HepG2 (cell line): ENCODE data around the gene KLB. TPM values are rescaled to one million over a fixed set of nuclear protein-coding genes. Genes with fewer than 3 reads are reported as not detected.

ENCODE experiments used
- GTF2F1 ChIP-seq: fragments of 150-350 bp; IDR thresholded peaks from 2 replicates; pipeline ENCODE4 v1.6.1; 2014; ENCODE audit warnings: low read length
- HNRNPLL ChIP-seq: fragments of 200-400 bp; formaldehyde crosslinking; IDR thresholded peaks from 2 replicates; pipeline ENCODE4 v1.6.1; 2017; ENCODE audit warnings: mild to moderate bottlenecking, low read depth, low read length; ENCODE audit not compliant: poor library complexity, severe bottlenecking
- JUN ChIP-seq: sonication (generic); formaldehyde crosslinking; IDR thresholded peaks from 2 replicates; pipeline ENCODE4 v1.4.0; 2020; ENCODE audit warnings: mild to moderate bottlenecking, missing genetic modification reagents
- KDM2A ChIP-seq: sonication (generic); formaldehyde crosslinking; IDR thresholded peaks from 2 replicates; pipeline ENCODE4 v1.4.0; 2020; ENCODE audit warnings: low read depth, missing genetic modification reagents, borderline replicate concordance
- KLF15 ChIP-seq: sonication (generic); formaldehyde crosslinking; IDR thresholded peaks from 2 replicates; pipeline ENCODE4 v1.8.1; 2023; ENCODE audit warnings: borderline replicate concordance, mild to moderate bottlenecking, inconsistent platforms, missing genetic modification reagents, mixed read lengths
- MIXL1 ChIP-seq: IDR thresholded peaks from 2 replicates; pipeline ENCODE4 v1.6.1; 2016
- NFE2 ChIP-seq: sonication (generic); formaldehyde crosslinking; IDR thresholded peaks from 2 replicates; pipeline ENCODE4 v1.4.0; 2020; ENCODE audit warnings: missing genetic modification reagents
- NFIC ChIP-seq: IDR thresholded peaks from 2 replicates; pipeline ENCODE4 v1.6.1; 2012; ENCODE audit warnings: mild to moderate bottlenecking, low read length, inconsistent platforms
- RFXANK ChIP-seq: IDR thresholded peaks from 2 replicates; pipeline ENCODE4 v1.6.1; 2016
- RFXAP ChIP-seq: sonication (generic); formaldehyde crosslinking; IDR thresholded peaks from 2 replicates; pipeline ENCODE4 v1.4.0; 2020; ENCODE audit warnings: missing genetic modification reagents, borderline replicate concordance
- TEAD3 ChIP-seq: optimal IDR thresholded peaks from 2 replicates; pipeline ENCODE3; 2016; ENCODE audit warnings: borderline replicate concordance
- WIZ ChIP-seq: sonication (generic); formaldehyde crosslinking; IDR thresholded peaks from 2 replicates; pipeline ENCODE4 v1.5.1; 2020; ENCODE audit warnings: mild to moderate bottlenecking, missing genetic modification reagents
- ZBTB1 ChIP-seq: sonication (generic); formaldehyde crosslinking; IDR thresholded peaks from 2 replicates; pipeline ENCODE4 v1.4.0; 2020; ENCODE audit warnings: missing genetic modification reagents, borderline replicate concordance
- ZMAT3 ChIP-seq: sonication (generic); formaldehyde crosslinking; conservative IDR thresholded peaks from 2 replicates; pipeline ENCODE4 v1.7.0; 2021; ENCODE audit warnings: missing genetic modification reagents
- ZNF292 ChIP-seq: sonication (generic); formaldehyde crosslinking; IDR thresholded peaks from 2 replicates; pipeline ENCODE4 v1.8.1; 2022; ENCODE audit warnings: mild to moderate bottlenecking, low read depth, missing genetic modification reagents, borderline replicate concordance
- ZNF576 ChIP-seq: sonication (generic); formaldehyde crosslinking; IDR thresholded peaks from 2 replicates; pipeline ENCODE4 v1.4.0; 2020; ENCODE audit warnings: mild to moderate bottlenecking, missing genetic modification reagents
- ZNF615 ChIP-seq: sonication (generic); formaldehyde crosslinking; IDR thresholded peaks from 2 replicates; pipeline ENCODE4 v1.5.0; 2020; ENCODE audit warnings: mild to moderate bottlenecking, missing genetic modification reagents, borderline replicate concordance
- ZNF703 ChIP-seq: sonication (generic); formaldehyde crosslinking; IDR thresholded peaks from 2 replicates; pipeline ENCODE4 v1.5.1; 2020; ENCODE audit warnings: missing genetic modification reagents, mild to moderate bottlenecking, moderate library complexity, borderline replicate concordance
- ZNF740 ChIP-seq: sonication (generic); formaldehyde crosslinking; IDR thresholded peaks from 2 replicates; pipeline ENCODE4 v1.4.0; 2020; ENCODE audit warnings: missing genetic modification reagents
- polyA plus RNA-seq, 8 experiments: library from polyadenylated mRNA; depleted of rRNA in 3 of 8; stranded (reverse) in 7 of 8; unstranded in 1 of 8; fragments of >200 nt; fragmentation: Illumina TruSeq in 4 of 8; extraction: Trizol in 4 of 8; gene quantifications; 2 replicates each; pipeline versions ENCODE4 v1.2.1 to v1.2.3, GENCODE V29; 2011 to 2016; ENCODE audit warnings: low read depth in 4 of 8, missing spikeins in 1 of 8, mixed read lengths in 1 of 8; ENCODE audit not compliant: insufficient read depth in 1 of 8
- total RNA-seq, 5 experiments: library from RNA; depleted of rRNA; stranded (reverse); fragments of >200 nt; fragmentation: Illumina TruSeq; extraction: Trizol; gene quantifications; 2 replicates each; pipeline ENCODE4 v1.2.3, GENCODE V29; 2016; ENCODE audit warnings: low read depth in 1 of 5
- TF ChIP-seq, protein P1 (sequence below): fragments of 450-650 bp; IDR thresholded peaks from 2 replicates; pipeline ENCODE4 v1.6.1; 2017; ENCODE audit warnings: mild to moderate bottlenecking
- TF ChIP-seq, protein P2 (sequence below): sonication (generic); formaldehyde crosslinking; IDR thresholded peaks from 2 replicates; pipeline ENCODE4 v1.5.1; 2020; ENCODE audit warnings: missing genetic modification reagents, mild to moderate bottlenecking, borderline replicate concordance
- TF ChIP-seq, protein P3 (sequence below): sonication (generic); formaldehyde crosslinking; IDR thresholded peaks from 2 replicates; pipeline ENCODE4 v1.4.0; 2020; ENCODE audit warnings: low read depth, missing genetic modification reagents
- TF ChIP-seq, protein P4 (sequence below), 2 experiments: fragments of 450-650 bp in 1 of 2; sonication (generic) in 1 of 2; formaldehyde crosslinking; IDR thresholded peaks; 2 replicates each; pipeline versions ENCODE4 v1.5.0 to v1.8.0; 2020 to 2022; ENCODE audit warnings: mild to moderate bottlenecking in 1 of 2, missing genetic modification reagents in 1 of 2

Gene KLB
- total and polyA plus RNA-seq, 2 of the 13 experiments (the other 11 are each of a cell fraction or from before 2014, with no cell fraction given), result 25.3 to 82.0 TPM

DNA sequence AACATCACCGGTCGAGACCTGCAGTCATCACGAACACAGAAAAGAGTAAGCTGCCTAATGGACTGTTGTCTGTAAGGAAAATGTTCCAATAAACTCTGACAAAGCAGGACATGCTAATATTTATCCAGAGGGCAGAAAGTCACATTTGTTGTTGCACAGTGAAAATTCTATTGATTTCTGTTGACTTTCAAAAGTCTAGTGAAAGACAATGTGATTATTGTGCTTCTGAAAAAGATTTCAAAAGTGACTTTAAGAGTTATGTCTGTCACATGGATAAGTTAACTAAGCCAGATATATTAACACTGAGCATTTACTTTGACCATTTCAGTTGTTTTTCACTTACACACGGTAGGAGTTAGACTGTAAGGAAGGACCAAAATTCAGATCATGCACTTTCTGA, 31.3 kb upstream of the KLB start (continued):
- TF ChIP-seq, protein P1, sequence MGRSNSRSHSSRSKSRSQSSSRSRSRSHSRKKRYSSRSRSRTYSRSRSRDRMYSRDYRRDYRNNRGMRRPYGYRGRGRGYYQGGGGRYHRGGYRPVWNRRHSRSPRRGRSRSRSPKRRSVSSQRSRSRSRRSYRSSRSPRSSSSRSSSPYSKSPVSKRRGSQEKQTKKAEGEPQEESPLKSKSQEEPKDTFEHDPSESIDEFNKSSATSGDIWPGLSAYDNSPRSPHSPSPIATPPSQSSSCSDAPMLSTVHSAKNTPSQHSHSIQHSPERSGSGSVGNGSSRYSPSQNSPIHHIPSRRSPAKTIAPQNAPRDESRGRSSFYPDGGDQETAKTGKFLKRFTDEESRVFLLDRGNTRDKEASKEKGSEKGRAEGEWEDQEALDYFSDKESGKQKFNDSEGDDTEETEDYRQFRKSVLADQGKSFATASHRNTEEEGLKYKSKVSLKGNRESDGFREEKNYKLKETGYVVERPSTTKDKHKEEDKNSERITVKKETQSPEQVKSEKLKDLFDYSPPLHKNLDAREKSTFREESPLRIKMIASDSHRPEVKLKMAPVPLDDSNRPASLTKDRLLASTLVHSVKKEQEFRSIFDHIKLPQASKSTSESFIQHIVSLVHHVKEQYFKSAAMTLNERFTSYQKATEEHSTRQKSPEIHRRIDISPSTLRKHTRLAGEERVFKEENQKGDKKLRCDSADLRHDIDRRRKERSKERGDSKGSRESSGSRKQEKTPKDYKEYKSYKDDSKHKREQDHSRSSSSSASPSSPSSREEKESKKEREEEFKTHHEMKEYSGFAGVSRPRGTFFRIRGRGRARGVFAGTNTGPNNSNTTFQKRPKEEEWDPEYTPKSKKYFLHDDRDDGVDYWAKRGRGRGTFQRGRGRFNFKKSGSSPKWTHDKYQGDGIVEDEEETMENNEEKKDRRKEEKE, result no peak
- TF ChIP-seq WIZ (no peak), RFXAP (CRISPR knock-in tag) (no peak), ZNF292 (CRISPR knock-in tag) (peak; percentile 72), KLF15 (no peak), TEAD3 (no peak), ZBTB1 (no peak), MIXL1 (peak; percentile 89), JUN (no peak), RFXANK (no peak), NFE2 (CRISPR knock-in tag) (no peak), NFIC (peak; percentile 75; the same call in 1 of the 2 replicates), HNRNPLL (no peak), ZNF615 (CRISPR knock-in tag) (no peak), ZNF740 (CRISPR knock-in tag) (no peak), ZNF703 (CRISPR knock-in tag) (no peak), GTF2F1 (no peak), ZMAT3 (CRISPR knock-in tag) (no peak), ZNF576 (no peak), KDM2A (CRISPR knock-in tag) (no peak)
- TF ChIP-seq, protein P2, sequence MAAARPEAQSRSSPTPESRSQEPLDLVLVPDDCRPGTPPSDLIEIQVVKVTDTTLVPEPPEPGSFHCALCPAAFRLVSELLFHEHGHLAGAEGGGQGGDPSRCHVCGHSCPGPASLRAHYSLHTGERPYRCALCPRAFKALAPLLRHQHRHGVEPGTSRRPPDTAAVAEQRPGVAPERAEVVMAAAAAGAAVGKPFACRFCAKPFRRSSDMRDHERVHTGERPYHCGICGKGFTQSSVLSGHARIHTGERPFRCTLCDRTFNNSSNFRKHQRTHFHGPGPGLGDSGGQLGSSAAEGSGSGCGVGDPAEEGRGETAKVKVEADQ (CRISPR knock-in tag), result no peak
- TF ChIP-seq, protein P3, sequence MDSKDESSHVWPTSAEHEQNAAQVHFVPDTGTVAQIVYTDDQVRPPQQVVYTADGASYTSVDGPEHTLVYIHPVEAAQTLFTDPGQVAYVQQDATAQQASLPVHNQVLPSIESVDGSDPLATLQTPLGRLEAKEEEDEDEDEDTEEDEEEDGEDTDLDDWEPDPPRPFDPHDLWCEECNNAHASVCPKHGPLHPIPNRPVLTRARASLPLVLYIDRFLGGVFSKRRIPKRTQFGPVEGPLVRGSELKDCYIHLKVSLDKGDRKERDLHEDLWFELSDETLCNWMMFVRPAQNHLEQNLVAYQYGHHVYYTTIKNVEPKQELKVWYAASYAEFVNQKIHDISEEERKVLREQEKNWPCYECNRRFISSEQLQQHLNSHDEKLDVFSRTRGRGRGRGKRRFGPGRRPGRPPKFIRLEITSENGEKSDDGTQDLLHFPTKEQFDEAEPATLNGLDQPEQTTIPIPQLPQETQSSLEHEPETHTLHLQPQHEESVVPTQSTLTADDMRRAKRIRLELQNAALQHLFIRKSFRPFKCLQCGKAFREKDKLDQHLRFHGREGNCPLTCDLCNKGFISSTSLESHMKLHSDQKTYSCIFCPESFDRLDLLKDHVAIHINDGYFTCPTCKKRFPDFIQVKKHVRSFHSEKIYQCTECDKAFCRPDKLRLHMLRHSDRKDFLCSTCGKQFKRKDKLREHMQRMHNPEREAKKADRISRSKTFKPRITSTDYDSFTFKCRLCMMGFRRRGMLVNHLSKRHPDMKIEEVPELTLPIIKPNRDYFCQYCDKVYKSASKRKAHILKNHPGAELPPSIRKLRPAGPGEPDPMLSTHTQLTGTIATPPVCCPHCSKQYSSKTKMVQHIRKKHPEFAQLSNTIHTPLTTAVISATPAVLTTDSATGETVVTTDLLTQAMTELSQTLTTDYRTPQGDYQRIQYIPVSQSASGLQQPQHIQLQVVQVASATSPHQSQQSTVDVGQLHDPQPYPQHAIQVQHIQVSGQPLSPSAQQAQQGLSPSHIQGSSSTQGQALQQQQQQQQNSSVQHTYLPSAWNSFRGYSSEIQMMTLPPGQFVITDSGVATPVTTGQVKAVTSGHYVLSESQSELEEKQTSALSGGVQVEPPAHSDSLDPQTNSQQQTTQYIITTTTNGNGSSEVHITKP (CRISPR knock-in tag), result no peak
- TF ChIP-seq, protein P4, sequence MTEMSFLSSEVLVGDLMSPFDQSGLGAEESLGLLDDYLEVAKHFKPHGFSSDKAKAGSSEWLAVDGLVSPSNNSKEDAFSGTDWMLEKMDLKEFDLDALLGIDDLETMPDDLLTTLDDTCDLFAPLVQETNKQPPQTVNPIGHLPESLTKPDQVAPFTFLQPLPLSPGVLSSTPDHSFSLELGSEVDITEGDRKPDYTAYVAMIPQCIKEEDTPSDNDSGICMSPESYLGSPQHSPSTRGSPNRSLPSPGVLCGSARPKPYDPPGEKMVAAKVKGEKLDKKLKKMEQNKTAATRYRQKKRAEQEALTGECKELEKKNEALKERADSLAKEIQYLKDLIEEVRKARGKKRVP (CRISPR knock-in tag; IDR thresholded peaks at IDR 0.05), result 0 out of 4 replicates have a peak, but pooled peaks of 1 of the 2 experiments have one; percentile 50
